Measurements from ENCODE around the gene B4GALNT2. TPM values are rescaled to one million over a fixed set of nuclear protein-coding genes. Genes with fewer than 3 reads are reported as not detected.

Gene B4GALNT2
- total and polyA plus RNA-seq, 2 of the 8 experiments (the other 6 are each of a cell fraction or from before 2014, with no cell fraction given), result not detected

- Histone ChIP-seq H3K23ac (ENCODE audit: insufficient read length) (no peak overlapping the region), H2AK5ac (ENCODE audit: low read depth, low read length) (no peak overlapping the region), H2AFZ (ENCODE audit: low read length) (no peak overlapping the region), H3K27me3 (replicated peaks in 1 of 4; ENCODE audit: control insufficient read depth in 3 of 4, extremely low read depth in 1 of 4, insufficient read depth in 3 of 4, low read length in 3 of 4) (peaks cover 10 to 31% (median 24%) of the 10 kb centered on the region in 4 experiments), H3K14ac (ENCODE audit: insufficient read length) (no peak overlapping the region), H3K4me2 (ENCODE audit: insufficient read depth in 1 of 2, low read depth in 2 of 2, low read length in 2 of 2) (no peak overlapping the region; a peak in 1 of 4 replicates), H2BK120ac (replicated peaks; ENCODE audit: low read depth, low read length) (no peak overlapping the region), H3K79me1 (ENCODE audit: low read depth, low read length) (no peaks in the 10 kb centered on the region), H3K4me1 (replicated peaks in 1 of 4; ENCODE audit: control insufficient read depth in 3 of 4, insufficient read depth in 4 of 4, low read length in 3 of 4) (peaks cover 0 to 13% (median 8%) of the 10 kb centered on the region in 4 experiments; a peak in 5 of 7 replicates), H2BK5ac (ENCODE audit: low read depth, low read length) (no peak overlapping the region), H3K27ac (ENCODE audit: low read depth, low read length) (no peak overlapping the region), H4K20me1 (replicated peaks in 1 of 2; ENCODE audit: control insufficient read depth in 1 of 2, insufficient read depth in 2 of 2, low read length in 2 of 2) (peaks cover 0 to 3% of the 10 kb centered on the region in 2 experiments), H4K5ac (ENCODE audit: insufficient read length, low read depth, low read length) (no peak overlapping the region), H3K79me2 (ENCODE audit: control insufficient read depth in 1 of 2, insufficient read depth in 2 of 2, low read length in 2 of 2) (no peaks in the 10 kb centered on the region), H2BK20ac (ENCODE audit: low read length) (no peak overlapping the region), H3K36me3 (ENCODE audit: control insufficient read depth in 2 of 4, insufficient read depth in 4 of 4, low read length in 3 of 4) (no peaks in the 10 kb centered on the region), H3K56ac (replicated peaks; ENCODE audit: insufficient read length, low read depth, low read length) (no peak overlapping the region), H3K18ac (ENCODE audit: extremely low read depth, low read length) (no peak overlapping the region), H4K8ac (ENCODE audit: extremely low read depth, insufficient read depth, low read length) (peak overlapping the region; percentile 11; the same call in 1 of the 2 replicates), H2BK12ac (ENCODE audit: low read depth, low read length) (no peak overlapping the region), H3K4ac (replicated peaks; ENCODE audit: insufficient read length, low read depth, low read length) (no peak overlapping the region), H3K4me3 (ENCODE audit: extremely low read depth in 1 of 4, insufficient read depth in 2 of 4, low read depth in 3 of 4, low read length in 4 of 4) (no peak overlapping the region), H3K23me2 (ENCODE audit: low read depth, low read length) (peaks cover 15% of the 10 kb centered on the region; the same call in 1 of the 2 replicates), H2BK15ac (ENCODE audit: low read length) (no peak overlapping the region), H3K9ac (replicated peaks in 1 of 4; ENCODE audit: extremely low read depth in 1 of 4, low read depth in 3 of 4, low read length in 3 of 4) (no peak overlapping the region), H4K91ac (replicated peaks; ENCODE audit: insufficient read length, low read length) (no peak overlapping the region), H3K9me3 (ENCODE audit: insufficient read depth in 2 of 2, low read depth in 1 of 2, low read length in 1 of 2) (no peaks in the 10 kb centered on the region)
- 40% methylated on average over 3 of the region's 15 CpGs; no CpG with 5 or more reads in 1 of the 2 experiments for WGBS, 2 experiments (ENCODE audit: extremely low coverage in 1 of 2, insufficient coverage in 1 of 2, insufficient read length in 1 of 2, insufficient replicate concordance in 2 of 2, low coverage in 1 of 2, low lambda C conversion rate in 2 of 2, missing lambda C conversion rate in 1 of 2)
- ChIA-PET CTCF (ENCODE audit: partially characterized antibody) (interaction anchor here (1.6 to 2.2 kb wide), 2 partner anchors 16 to 36 kb away, joined by 3 to 5 read pairs; no protein-coding TSS in a partner anchor), POLR2A (ENCODE audit: partially characterized antibody) (no interaction called here)
- TF ChIP-seq POLR2A (IDR thresholded peaks at IDR 0.05; ENCODE audit: control extremely low read depth in 1 of 2, low read depth in 2 of 2, low read length in 2 of 2) (no peak), HDAC2 (IDR thresholded peaks at IDR 0.05; ENCODE audit: borderline replicate concordance in 1 of 2, low read depth in 2 of 2, low read length in 2 of 2) (no peak), SAP30 (IDR thresholded peaks at IDR 0.05; ENCODE audit: insufficient read depth, insufficient replicate concordance, low read length) (no peak), JUN (IDR thresholded peaks at IDR 0.05; ENCODE audit: low read depth, low read length) (no peak), TAF1 (IDR thresholded peaks at IDR 0.05; ENCODE audit: low read depth, low read length) (no peak), CHD2 (IDR thresholded peaks at IDR 0.05; ENCODE audit: low read length) (no peak), TEAD4 (IDR thresholded peaks at IDR 0.05; ENCODE audit: low read depth, low read length) (no peak), SUZ12 (IDR thresholded peaks at IDR 0.05; ENCODE audit: low read length) (no peak)
- DNase-seq (ENCODE audit: low read depth in 1 of 2, low spot score in 2 of 2) (no peak), FAIRE-seq (no peak)
Measured at GRCh38 chr17:49219987-49220386, 87.4 kb downstream of the B4GALNT2 start.
